ENCODE data around the gene LRP6. TPM values are rescaled to one million over a fixed set of nuclear protein-coding genes. Genes with fewer than 3 reads are reported as not detected.

The LRP6 gene
- total and polyA plus RNA-seq, 8 donors, result 44.5 to 65.7 (median 62.2) TPM

DNA sequence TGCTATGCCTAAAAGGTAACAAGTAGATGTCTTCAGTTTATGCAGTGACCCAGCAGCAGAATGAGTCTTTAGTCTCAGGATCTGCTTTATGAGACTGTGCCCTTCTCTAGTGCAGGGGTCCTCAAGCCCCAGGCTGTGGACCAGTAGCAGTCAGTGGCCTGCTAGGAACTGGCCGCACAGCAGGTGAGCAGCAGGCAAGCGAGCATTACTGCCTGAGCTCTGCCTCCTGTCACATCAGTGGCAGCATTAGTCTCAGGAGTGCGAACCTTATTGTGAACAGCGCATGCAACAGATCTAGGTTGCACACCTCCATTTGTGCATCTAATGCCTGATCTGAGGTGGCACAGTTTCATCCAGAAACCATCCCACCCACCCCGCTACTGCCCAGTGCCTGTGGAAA lies 38.4 kb downstream of the LRP6 start:
- Histone ChIP-seq H3K36me3 (no peaks in the 10 kb centered on the region), H3K4me3 (no peak overlapping the region), H3K9me3 (no peaks in the 10 kb centered on the region), H3K27ac (no peak overlapping the region), H3K4me1 (peaks cover 11 to 16% of the 10 kb centered on the region in 2 donors), H3K27me3 (no peaks in the 10 kb centered on the region)
- ATAC-seq (no peak), DNase-seq (no peak)
- TF ChIP-seq, protein P1, sequence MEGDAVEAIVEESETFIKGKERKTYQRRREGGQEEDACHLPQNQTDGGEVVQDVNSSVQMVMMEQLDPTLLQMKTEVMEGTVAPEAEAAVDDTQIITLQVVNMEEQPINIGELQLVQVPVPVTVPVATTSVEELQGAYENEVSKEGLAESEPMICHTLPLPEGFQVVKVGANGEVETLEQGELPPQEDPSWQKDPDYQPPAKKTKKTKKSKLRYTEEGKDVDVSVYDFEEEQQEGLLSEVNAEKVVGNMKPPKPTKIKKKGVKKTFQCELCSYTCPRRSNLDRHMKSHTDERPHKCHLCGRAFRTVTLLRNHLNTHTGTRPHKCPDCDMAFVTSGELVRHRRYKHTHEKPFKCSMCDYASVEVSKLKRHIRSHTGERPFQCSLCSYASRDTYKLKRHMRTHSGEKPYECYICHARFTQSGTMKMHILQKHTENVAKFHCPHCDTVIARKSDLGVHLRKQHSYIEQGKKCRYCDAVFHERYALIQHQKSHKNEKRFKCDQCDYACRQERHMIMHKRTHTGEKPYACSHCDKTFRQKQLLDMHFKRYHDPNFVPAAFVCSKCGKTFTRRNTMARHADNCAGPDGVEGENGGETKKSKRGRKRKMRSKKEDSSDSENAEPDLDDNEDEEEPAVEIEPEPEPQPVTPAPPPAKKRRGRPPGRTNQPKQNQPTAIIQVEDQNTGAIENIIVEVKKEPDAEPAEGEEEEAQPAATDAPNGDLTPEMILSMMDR (IDR thresholded peaks at IDR 0.05), result no peak
- intact Hi-C loops (cut with DNase I), result no loop called here

DNA sequence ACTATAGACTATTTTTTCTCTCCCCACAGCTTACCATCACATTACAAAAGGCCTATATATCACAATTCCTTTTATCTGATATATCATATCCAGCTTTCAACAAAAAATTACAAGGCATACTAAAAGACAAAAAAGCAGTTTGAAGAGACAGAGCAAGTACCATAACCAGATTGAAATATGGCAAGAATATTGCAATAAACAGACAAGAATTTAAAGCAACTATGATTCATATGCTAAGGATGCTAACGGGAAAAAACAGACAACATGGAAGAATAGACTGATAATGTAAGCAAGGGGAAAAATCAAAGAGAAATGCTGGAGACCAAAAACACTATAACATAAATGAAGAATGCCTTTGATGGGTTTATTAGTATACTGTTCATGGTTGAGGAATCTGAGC lies 40.7 kb downstream of the LRP6 start:
- ATAC-seq (no peak), DNase-seq (no peak)
- Histone ChIP-seq H3K9me3 (no peaks in the 10 kb centered on the region), H3K36me3 (no peaks in the 10 kb centered on the region), H3K4me1 (peaks cover 11 to 16% of the 10 kb centered on the region in 2 donors), H3K27ac (no peak overlapping the region), H3K27me3 (no peaks in the 10 kb centered on the region), H3K4me3 (no peak overlapping the region)
- intact Hi-C loops (cut with DNase I), result no loop called here
- TF ChIP-seq, protein P1 (IDR thresholded peaks at IDR 0.05), result no peak

DNA sequence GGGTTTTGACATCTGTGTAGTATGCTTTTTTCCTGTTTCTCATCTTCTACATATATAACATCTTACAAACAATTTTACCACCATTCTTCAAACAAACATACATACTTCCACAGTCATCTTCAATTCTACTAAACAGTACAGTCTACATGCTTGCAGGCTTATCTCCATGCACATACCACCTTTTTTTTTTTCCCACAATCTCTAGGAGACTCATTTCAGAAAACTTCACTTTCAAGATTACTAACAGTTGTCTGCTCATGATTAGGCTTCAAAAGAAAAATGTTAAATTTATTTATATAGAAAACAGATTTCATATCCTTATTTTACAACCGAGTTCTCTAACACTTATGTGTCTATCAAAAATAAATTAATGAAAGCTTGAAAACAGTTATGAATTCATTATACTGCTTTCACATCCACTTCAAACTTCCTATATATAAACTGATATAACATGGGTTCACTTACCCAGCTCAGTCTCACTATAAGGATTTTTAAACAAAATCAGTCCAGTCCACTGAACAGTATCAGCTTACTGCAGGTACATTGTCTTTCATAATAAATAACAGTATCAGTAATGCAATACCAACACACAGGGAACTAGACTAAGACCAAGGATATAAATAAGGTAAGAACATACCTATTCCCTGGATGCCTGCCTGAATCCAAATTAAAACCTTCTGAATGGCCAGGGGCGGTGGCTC lies 42.5 kb downstream of the LRP6 start:
- H3K9me3 ChIP-seq, result no peaks in the 10 kb centered on the region
- peaks cover 6 to 12% of the 10 kb centered on the region in 2 donors for H3K4me1 ChIP-seq
- intact Hi-C loops (cut with DNase I), result no loop called here
- no peak overlapping the region for H3K27ac ChIP-seq
- H3K36me3 ChIP-seq, result no peaks in the 10 kb centered on the region
- H3K27me3 ChIP-seq, result no peaks in the 10 kb centered on the region
- no peak overlapping the region for H3K4me3 ChIP-seq
- no peak for DNase-seq
- TF ChIP-seq, protein P1 (IDR thresholded peaks at IDR 0.05), result no peak
- no peak for ATAC-seq

DNA sequence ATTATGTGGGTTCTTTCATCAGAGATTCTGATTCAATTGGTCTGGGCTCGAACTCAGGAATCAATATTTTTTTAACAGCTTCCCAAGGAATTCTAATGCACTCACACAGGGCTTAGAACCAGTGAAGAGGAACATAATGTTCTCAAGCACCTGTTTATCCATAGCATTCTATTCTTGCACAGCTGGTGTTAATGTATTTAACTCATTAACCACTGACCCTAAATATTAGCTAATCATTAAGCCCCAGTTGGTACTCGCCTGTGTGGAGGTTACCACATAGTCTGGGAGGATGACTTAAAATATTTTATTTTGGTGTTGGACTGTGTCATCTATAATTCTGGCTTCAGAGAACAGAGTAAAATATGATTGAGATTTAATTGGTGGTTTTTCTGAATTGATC lies 45.3 kb downstream of the LRP6 start:
- no peaks in the 10 kb centered on the region for H3K9me3 ChIP-seq
- DNase-seq (no peak), ATAC-seq (no peak)
- peaks cover 8 to 9% of the 10 kb centered on the region in 2 donors for H3K4me1 ChIP-seq
- intact Hi-C loops (cut with DNase I), result no loop called here
- H3K27ac ChIP-seq, result no peak overlapping the region
- TF ChIP-seq, protein P1 (IDR thresholded peaks at IDR 0.05), result no peak
- H3K36me3 ChIP-seq, result no peaks in the 10 kb centered on the region
- H3K27me3 ChIP-seq, result no peaks in the 10 kb centered on the region
- H3K4me3 ChIP-seq, result no peak overlapping the region

DNA sequence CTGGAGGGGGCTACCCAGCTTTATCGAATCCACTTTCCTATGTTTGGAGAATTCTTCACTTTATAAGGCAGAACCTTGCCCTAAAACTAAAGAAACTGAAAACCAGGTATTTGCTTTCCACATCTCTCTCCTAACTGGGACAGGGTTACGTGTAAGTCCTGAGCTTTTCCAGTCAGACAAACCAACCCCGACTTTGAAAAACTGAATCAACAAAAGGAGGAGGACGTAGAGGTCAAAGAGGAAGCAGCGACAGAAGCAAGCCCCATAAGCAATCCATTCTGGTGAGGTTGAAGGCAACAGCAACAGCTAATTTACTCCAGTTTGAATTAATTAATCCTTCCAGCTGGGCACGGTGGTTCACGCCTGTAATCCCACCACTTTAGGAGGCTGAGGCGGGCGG lies 47.2 kb downstream of the LRP6 start:
- Histone ChIP-seq H3K4me1 (peaks cover 12 to 16% of the 10 kb centered on the region in 2 donors), H3K4me3 (no peak overlapping the region), H3K9me3 (no peaks in the 10 kb centered on the region), H3K36me3 (no peaks in the 10 kb centered on the region), H3K27me3 (no peaks in the 10 kb centered on the region), H3K27ac (no peak overlapping the region)
- TF ChIP-seq, protein P1 (IDR thresholded peaks at IDR 0.05), result no peak
- ATAC-seq, result no peak
- intact Hi-C loops (cut with DNase I), result no loop called here
- DNase-seq, result no peak
